GM21529 (cell line): ENCODE results near the gene TMEM183A.

Source experiments
- ATAC-seq: cut with Tn5 transposase; IDR thresholded peaks from one replicate; pipeline ENCODE4 v1.9.1; 2021; ENCODE audit not compliant: unreplicated experiment

TMEM183A gene

GRCh38 chr1:203044546-203045250 lies 37.5 kb downstream of the TMEM183A start:
- no peak for ATAC-seq

- ATAC-seq, result no peak
Observed at GRCh38 chr1:203045336-203045735, 38.2 kb downstream of the TMEM183A start.

- ATAC-seq, result no peak
Observed at GRCh38 chr1:203045821-203046594, 38.8 kb downstream of the TMEM183A start.

- ATAC-seq, result no peak
Observed at GRCh38 chr1:203046984-203047630, 39.9 kb downstream of the TMEM183A start.

GRCh38 chr1:203048086-203048485 lies 40.9 kb downstream of the TMEM183A start:
- no peak for ATAC-seq

- no peak for ATAC-seq
Observed at GRCh38 chr1:203048555-203049051, 41.4 kb downstream of the TMEM183A start.

- ATAC-seq, result no peak
Observed at GRCh38 chr1:203049077-203049476, 41.9 kb downstream of the TMEM183A start.

- no peak for ATAC-seq
Observed at GRCh38 chr1:203049576-203050180, 42.5 kb downstream of the TMEM183A start.

GRCh38 chr1:203050826-203051225 lies 43.7 kb downstream of the TMEM183A start:
- ATAC-seq, result no peak

- ATAC-seq, result no peak
Observed at GRCh38 chr1:203051841-203052324, 44.7 kb downstream of the TMEM183A start.

- no peak for ATAC-seq
Observed at GRCh38 chr1:203052601-203053000, 45.4 kb downstream of the TMEM183A start.

GRCh38 chr1:203054184-203054583 lies 47.0 kb downstream of the TMEM183A start:
- no peak for ATAC-seq

- no peak for ATAC-seq
Observed at GRCh38 chr1:203054642-203055041, 47.5 kb downstream of the TMEM183A start.

- ATAC-seq, result no peak
Observed at GRCh38 chr1:203055161-203055799, 48.1 kb downstream of the TMEM183A start.

GRCh38 chr1:203056012-203056411 lies 48.8 kb downstream of the TMEM183A start:
- ATAC-seq, result no peak

- ATAC-seq, result no peak
Observed at GRCh38 chr1:203056516-203056915, 49.3 kb downstream of the TMEM183A start.

- no peak for ATAC-seq
Observed at GRCh38 chr1:203057911-203058675, 50.9 kb downstream of the TMEM183A start.

- ATAC-seq, result no peak
Observed at GRCh38 chr1:203058676-203058935, 51.4 kb downstream of the TMEM183A start.

- no peak for ATAC-seq
Observed at GRCh38 chr1:203059485-203059884, 52.3 kb downstream of the TMEM183A start.

GRCh38 chr1:203060115-203060514 lies 52.9 kb downstream of the TMEM183A start:
- no peak for ATAC-seq
